Left ventricle myocardium inferior (tissue), 1 donor: Measurements from ENCODE around the gene WNT7A. TPM values are rescaled to one million over a fixed set of nuclear protein-coding genes. Genes with fewer than 3 reads are reported as not detected.
A peak's percentile ranks its signal among the peaks of the same experiment; 100 is the strongest.

Experiments
- DNase-seq: peaks from one replicate; pipeline ENCODE4 v3.0.0-alpha.2; 2020
- H3K27ac ChIP-seq: fragments of 200-600 bp; replicated peaks from 2 replicates; pipeline ENCODE4 v1.8.0; 2021
- H3K27me3 ChIP-seq: fragments of 200-600 bp; 2 replicates; pipeline ENCODE4 v1.8.0; 2021; ENCODE audit warnings: low read depth
- H3K36me3 ChIP-seq: fragments of 200-600 bp; 2 replicates; pipeline ENCODE4 v1.8.0; 2021
- H3K4me1 ChIP-seq: fragments of 200-600 bp; 2 replicates; pipeline ENCODE4 v1.8.0; 2021
- H3K4me3 ChIP-seq: fragments of 200-600 bp; 2 replicates; pipeline ENCODE4 v1.8.0; 2021; ENCODE audit warnings: mild to moderate bottlenecking, moderate library complexity
- H3K9me3 ChIP-seq: fragments of 200-600 bp; replicated peaks from 2 replicates; pipeline ENCODE4 v1.8.0; 2021
- intact Hi-C: fragments of 100-400 bp; cut with micrococcal nuclease; formaldehyde crosslinking; loops from one replicate; pipeline ENCODE4 v1.11.0; 2022
- total RNA-seq: library from RNA; stranded (reverse); fragmentation: NEBNext Ultra II Directional; extraction: Animal tissue kit (Norgen Biotek cat#: 25700); gene quantifications from one replicate; pipeline ENCODE4 v1.2.1, GENCODE V29; 2021
- TF ChIP-seq, protein P1 (sequence below): fragments of 200-600 bp; IDR thresholded peaks from 2 replicates; pipeline ENCODE4 v1.8.0; 2021; ENCODE audit warnings: antibody characterized with exemption, mild to moderate bottlenecking, borderline replicate concordance
- donor health status: DM: no; HTN: yes; CAD: no; lungs with severe emphysema.

WNT7A gene
- total RNA-seq, 1 donor from 2014 or later: not detected

GRCh38 chr3:13892304-13892703 is 12.4 kb upstream of the WNT7A start:
- Histone ChIP-seq H3K27ac (no peak overlapping the region), H3K4me3 (no peak overlapping the region), H3K9me3 (peaks cover 7% of the 10 kb centered on the region), H3K27me3 (peaks cover 9% of the 10 kb centered on the region), H3K36me3 (no peaks in the 10 kb centered on the region), H3K4me1 (peaks cover 30% of the 10 kb centered on the region)
- intact Hi-C loops: no loop called here
- no peak for DNase-seq
- TF ChIP-seq, protein P1, sequence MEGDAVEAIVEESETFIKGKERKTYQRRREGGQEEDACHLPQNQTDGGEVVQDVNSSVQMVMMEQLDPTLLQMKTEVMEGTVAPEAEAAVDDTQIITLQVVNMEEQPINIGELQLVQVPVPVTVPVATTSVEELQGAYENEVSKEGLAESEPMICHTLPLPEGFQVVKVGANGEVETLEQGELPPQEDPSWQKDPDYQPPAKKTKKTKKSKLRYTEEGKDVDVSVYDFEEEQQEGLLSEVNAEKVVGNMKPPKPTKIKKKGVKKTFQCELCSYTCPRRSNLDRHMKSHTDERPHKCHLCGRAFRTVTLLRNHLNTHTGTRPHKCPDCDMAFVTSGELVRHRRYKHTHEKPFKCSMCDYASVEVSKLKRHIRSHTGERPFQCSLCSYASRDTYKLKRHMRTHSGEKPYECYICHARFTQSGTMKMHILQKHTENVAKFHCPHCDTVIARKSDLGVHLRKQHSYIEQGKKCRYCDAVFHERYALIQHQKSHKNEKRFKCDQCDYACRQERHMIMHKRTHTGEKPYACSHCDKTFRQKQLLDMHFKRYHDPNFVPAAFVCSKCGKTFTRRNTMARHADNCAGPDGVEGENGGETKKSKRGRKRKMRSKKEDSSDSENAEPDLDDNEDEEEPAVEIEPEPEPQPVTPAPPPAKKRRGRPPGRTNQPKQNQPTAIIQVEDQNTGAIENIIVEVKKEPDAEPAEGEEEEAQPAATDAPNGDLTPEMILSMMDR: no peak

DNA sequence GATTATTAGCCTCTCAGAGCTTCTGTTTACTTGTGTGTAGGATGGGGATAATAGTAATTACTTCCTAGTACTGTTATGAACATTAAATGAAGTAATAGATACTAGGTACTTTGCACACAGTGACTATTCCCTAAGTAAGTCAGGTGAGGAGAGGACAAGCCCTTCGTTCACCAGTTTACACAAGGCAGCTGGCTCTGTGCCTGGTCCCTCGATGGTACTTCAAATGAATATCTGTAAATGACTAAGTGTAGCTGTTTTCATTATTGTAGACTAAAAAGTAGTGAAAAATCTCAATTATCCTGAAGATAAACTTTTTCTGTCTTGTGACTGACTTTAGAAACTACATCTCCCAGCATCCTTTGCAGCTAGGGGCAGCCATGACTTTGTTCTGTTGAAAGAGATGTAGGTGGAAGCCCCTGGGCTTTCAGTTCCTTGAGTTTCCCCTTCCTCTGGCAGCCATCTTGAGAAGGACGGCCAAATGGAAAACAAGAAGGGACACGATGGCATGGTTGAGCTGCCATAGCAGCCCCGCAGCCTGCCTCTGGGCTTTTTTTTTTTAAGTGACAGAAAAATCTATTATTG is 11.7 kb upstream of the WNT7A start:
- no peak overlapping the region for H3K4me3 ChIP-seq
- TF ChIP-seq, protein P1: no peak
- peaks cover 16% of the 10 kb centered on the region for H3K27me3 ChIP-seq
- intact Hi-C loops: no loop called here
- no peak for DNase-seq
- peaks cover 27% of the 10 kb centered on the region for H3K4me1 ChIP-seq
- peaks cover 7% of the 10 kb centered on the region for H3K9me3 ChIP-seq
- no peak overlapping the region for H3K27ac ChIP-seq
- H3K36me3 ChIP-seq: no peaks in the 10 kb centered on the region

- intact Hi-C loops: no loop called here
- Histone ChIP-seq H3K4me3 (no peak overlapping the region), H3K27me3 (peaks cover 22% of the 10 kb centered on the region), H3K27ac (peak overlapping the region; percentile 46), H3K9me3 (peaks cover 7% of the 10 kb centered on the region), H3K36me3 (no peaks in the 10 kb centered on the region), H3K4me1 (peaks cover 21% of the 10 kb centered on the region)
- TF ChIP-seq, protein P1: no peak
- DNase-seq: no peak
Measured at GRCh38 chr3:13891017-13891392, 11.1 kb upstream of the WNT7A start.

DNA sequence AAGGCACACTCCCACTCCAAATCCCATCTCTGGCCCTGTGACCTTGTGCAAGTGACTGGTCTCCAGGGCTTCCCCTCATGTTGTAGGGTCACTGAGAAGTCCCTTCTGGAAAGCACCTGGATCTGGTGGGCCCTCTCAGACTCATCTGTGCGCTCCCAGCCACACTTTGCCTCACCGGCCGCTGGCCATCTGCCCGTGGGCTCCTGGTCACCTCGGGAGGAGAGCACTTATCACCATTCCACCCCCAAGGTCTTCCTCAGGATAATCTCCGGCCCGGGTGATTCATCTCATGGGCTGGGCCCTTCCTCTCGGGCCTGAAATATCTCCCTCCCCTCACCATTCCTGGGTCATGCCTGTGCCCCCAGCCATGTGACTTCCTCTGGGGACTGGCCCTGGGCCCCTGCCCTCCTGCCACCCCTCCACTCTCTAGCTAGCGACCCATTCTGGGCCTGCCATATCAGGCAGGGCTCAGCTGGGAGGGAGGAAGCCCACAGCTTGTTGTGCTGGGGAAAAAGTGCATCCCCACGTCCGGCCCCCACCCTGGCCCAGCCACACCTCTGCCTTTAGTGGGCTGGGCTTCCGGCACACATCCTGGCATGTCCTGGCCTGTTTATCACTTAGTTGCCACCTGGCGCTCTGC is 10.6 kb upstream of the WNT7A start:
- H3K27ac ChIP-seq: peak overlapping the region; percentile 46
- H3K36me3 ChIP-seq: no peaks in the 10 kb centered on the region
- no peak for DNase-seq

DNA sequence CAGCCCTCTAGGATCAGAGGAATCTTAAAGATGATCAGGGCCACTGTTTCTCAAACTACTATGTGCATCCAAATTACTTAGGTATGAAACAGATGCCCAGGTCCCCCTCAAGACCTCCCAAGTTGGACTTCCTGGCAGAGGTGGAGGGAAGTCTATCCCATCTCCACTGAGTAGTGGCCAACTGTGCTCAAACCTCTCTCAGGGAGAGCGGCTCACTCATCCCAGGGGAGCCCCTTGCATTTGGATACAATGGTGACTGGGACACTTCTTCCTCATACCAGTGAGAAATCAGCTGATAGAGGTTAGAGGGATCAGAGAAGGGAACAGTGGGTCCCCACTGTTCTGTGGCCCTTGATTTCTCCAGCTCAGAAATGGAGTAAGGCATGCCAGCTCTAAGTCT is 8.7 kb upstream of the WNT7A start:
- TF ChIP-seq, protein P1: no peak
- no peak for DNase-seq
- H3K27me3 ChIP-seq: peaks cover 45% of the 10 kb centered on the region
- H3K4me1 ChIP-seq: peaks cover 9% of the 10 kb centered on the region
- H3K4me3 ChIP-seq: no peak overlapping the region
- intact Hi-C loops: no loop called here
- H3K27ac ChIP-seq: no peak overlapping the region
- peaks cover 7% of the 10 kb centered on the region for H3K9me3 ChIP-seq
- H3K36me3 ChIP-seq: no peaks in the 10 kb centered on the region

More for the DNA sequence above, 10.6 kb upstream of the WNT7A start:
- Histone ChIP-seq H3K4me1 (peaks cover 16% of the 10 kb centered on the region), H3K4me3 (no peak overlapping the region), H3K27me3 (peaks cover 27% of the 10 kb centered on the region), H3K9me3 (peaks cover 7% of the 10 kb centered on the region)
- intact Hi-C loops: no loop called here
- TF ChIP-seq, protein P1: no peak
